MM.1S (cell line): ENCODE results near the gene PHACTR1.

Experiments
- DNase-seq: peaks from one replicate; pipeline ENCODE4 v3.0.0-alpha.2; 2015
- H2AFZ ChIP-seq: fragments of 300-600 bp; sonication (generic); 2 replicates; pipeline ENCODE4 v1.6.0; 2016; ENCODE audit warnings: antibody characterized with exemption, low read length
- H3F3A ChIP-seq: fragments of 300-600 bp; sonication (generic); 2 replicates; pipeline ENCODE4 v1.6.1; 2016; ENCODE audit warnings: mild to moderate bottlenecking, antibody characterized with exemption, low read length, moderate library complexity, mixed read lengths; ENCODE audit not compliant: insufficient read depth
- H3K27ac ChIP-seq: fragments of 300-600 bp; sonication (generic); 2 replicates; pipeline ENCODE4 v1.5.1; 2016; ENCODE audit warnings: mild to moderate bottlenecking, low read length
- H3K27me3 ChIP-seq: fragments of 300-600 bp; sonication (generic); replicated peaks from 2 replicates; pipeline ENCODE4 v1.6.0; 2016; ENCODE audit warnings: low read length; ENCODE audit not compliant: insufficient read depth
- H3K36me3 ChIP-seq: fragments of 300-600 bp; sonication (generic); replicated peaks from 2 replicates; pipeline ENCODE4 v1.6.1; 2016; ENCODE audit warnings: mild to moderate bottlenecking, low read length, mixed read lengths; ENCODE audit not compliant: insufficient read depth
- H3K4me1 ChIP-seq: fragments of 300-600 bp; sonication (generic); 2 replicates; pipeline ENCODE4 v1.6.1; 2016; ENCODE audit warnings: low read length, mixed read lengths
- H3K4me2 ChIP-seq: fragments of 300-600 bp; sonication (generic); 2 replicates; pipeline ENCODE4 v1.6.0; 2016; ENCODE audit warnings: low read depth, low read length
- H3K4me3 ChIP-seq: fragments of 300-600 bp; sonication (generic); 2 replicates; pipeline ENCODE4 v1.5.1; 2016; ENCODE audit warnings: low read length, mixed read lengths
- H3K79me2 ChIP-seq: fragments of 300-600 bp; sonication (generic); 2 replicates; pipeline ENCODE4 v1.6.1; 2016; ENCODE audit warnings: mixed run types, low read length, mixed read lengths
- H3K9ac ChIP-seq: fragments of 300-600 bp; sonication (generic); 2 replicates; pipeline ENCODE4 v1.6.1; 2016; ENCODE audit warnings: low read length, mixed read lengths
- H3K9me2 ChIP-seq: fragments of 300-600 bp; sonication (generic); replicated peaks from 2 replicates; pipeline ENCODE4 v1.6.1; 2016; ENCODE audit warnings: mild to moderate bottlenecking, low read length, mixed read lengths; ENCODE audit not compliant: insufficient read depth
- H3K9me3 ChIP-seq: fragments of 300-600 bp; sonication (generic); replicated peaks from 2 replicates; pipeline ENCODE4 v1.6.1; 2016; ENCODE audit warnings: mild to moderate bottlenecking, low read length, mixed read lengths; ENCODE audit not compliant: insufficient read depth
- H4K20me1 ChIP-seq: fragments of 300-600 bp; sonication (generic); 2 replicates; pipeline ENCODE4 v1.6.1; 2016; ENCODE audit warnings: mild to moderate bottlenecking, low read length, moderate library complexity, mixed read lengths; ENCODE audit not compliant: insufficient read depth
- CTCF ChIP-seq: fragments of 300-600 bp; sonication (generic); IDR thresholded peaks from 2 replicates; pipeline ENCODE4 v1.5.1; 2016; ENCODE audit warnings: antibody characterized with exemption, low read length, mixed read lengths
- EZH2 ChIP-seq: fragments of 300-600 bp; sonication (generic); optimal IDR thresholded peaks from 2 replicates; pipeline ENCODE3; 2017; ENCODE audit warnings: low read depth, mild to moderate bottlenecking, antibody characterized with exemption, low read length, mixed read lengths
- EZH2phosphoT487 ChIP-seq: fragments of 300-600 bp; sonication (generic); IDR thresholded peaks from 2 replicates; pipeline ENCODE4 v1.6.1; 2018; ENCODE audit warnings: antibody characterized with exemption, low read length

The PHACTR1 gene

GRCh38 chr6:13272131-13273046 lies 555.8 kb downstream of the PHACTR1 start:
- peak; percentile 30 for DNase-seq
- no peaks in the 10 kb centered on the region for H3K9me3 ChIP-seq
- peak overlapping the region; percentile 86 for H3K27ac ChIP-seq
- no peaks in the 10 kb centered on the region for H3K9me2 ChIP-seq
- peaks cover 48% of the 10 kb centered on the region for H3K79me2 ChIP-seq
- peak overlapping the region; percentile 65 for H3K4me2 ChIP-seq
- peaks cover 25% of the 10 kb centered on the region for H3K4me1 ChIP-seq
- peak overlapping the region; percentile 66 for H3K9ac ChIP-seq
- no peaks in the 10 kb centered on the region for H3K27me3 ChIP-seq
- H3K36me3 ChIP-seq, result no peaks in the 10 kb centered on the region
- H3F3A ChIP-seq, result peaks cover 19% of the 10 kb centered on the region
- H4K20me1 ChIP-seq, result no peaks in the 10 kb centered on the region
- peak overlapping the region; percentile 70 for H2AFZ ChIP-seq
- H3K4me3 ChIP-seq, result peak overlapping the region; percentile 67
- TF ChIP-seq EZH2, result no peak
- TF ChIP-seq CTCF, result no peak
- no peak for TF ChIP-seq EZH2phosphoT487

GRCh38 chr6:13273202-13273930 lies 556.8 kb downstream of the PHACTR1 start:
- H3F3A ChIP-seq, result peaks cover 28% of the 10 kb centered on the region
- H3K9me2 ChIP-seq, result no peaks in the 10 kb centered on the region
- H3K9ac ChIP-seq, result peak overlapping the region; percentile 66
- H3K4me1 ChIP-seq, result peaks cover 35% of the 10 kb centered on the region
- H3K27me3 ChIP-seq, result no peaks in the 10 kb centered on the region
- H4K20me1 ChIP-seq, result no peaks in the 10 kb centered on the region
- no peak for DNase-seq
- TF ChIP-seq EZH2phosphoT487 (no peak), EZH2 (no peak), CTCF (no peak)
- H3K79me2 ChIP-seq, result peaks cover 56% of the 10 kb centered on the region
- H3K4me3 ChIP-seq, result peak overlapping the region; percentile 67
- no peak overlapping the region for H2AFZ ChIP-seq
- H3K9me3 ChIP-seq, result no peaks in the 10 kb centered on the region
- H3K4me2 ChIP-seq, result peak overlapping the region; percentile 65
- H3K27ac ChIP-seq, result peak overlapping the region; percentile 86
- H3K36me3 ChIP-seq, result no peaks in the 10 kb centered on the region

GRCh38 chr6:13273931-13274706 lies 557.6 kb downstream of the PHACTR1 start:
- Histone ChIP-seq H3K9me2 (no peaks in the 10 kb centered on the region), H3K9ac (peak overlapping the region; percentile 73), H3K36me3 (no peaks in the 10 kb centered on the region), H3K4me2 (peak overlapping the region; percentile 77), H2AFZ (peak overlapping the region; percentile 33; the same call in 1 of the 2 replicates), H3K4me1 (peaks cover 37% of the 10 kb centered on the region), H4K20me1 (no peaks in the 10 kb centered on the region), H3K79me2 (peaks cover 64% of the 10 kb centered on the region), H3K4me3 (peak overlapping the region; percentile 67), H3F3A (peaks cover 28% of the 10 kb centered on the region), H3K9me3 (no peaks in the 10 kb centered on the region), H3K27ac (peak overlapping the region; percentile 86), H3K27me3 (no peaks in the 10 kb centered on the region)
- DNase-seq, result peak; percentile 80
- TF ChIP-seq CTCF (no peak), EZH2 (no peak), EZH2phosphoT487 (no peak)
